ENCODE data around the gene PHACTR4. TPM values are rescaled to one million over a fixed set of nuclear protein-coding genes. Genes with fewer than 3 reads are reported as not detected.

PHACTR4 gene
- total and polyA plus RNA-seq, 2 of the 8 experiments (the other 6 are each of a cell fraction or from before 2014, with no cell fraction given): 23.7 to 57.8 TPM

GRCh38 chr1:28401760-28402159, 32.2 kb downstream of the PHACTR4 start:
- Histone ChIP-seq H3K79me1 (ENCODE audit: low read depth, low read length) (0 out of 2 replicates have a peak, but pooled peaks cover 3% of the 10 kb centered on the region), H3K4me3 (ENCODE audit: extremely low read depth in 1 of 4, insufficient read depth in 2 of 4, low read depth in 3 of 4, low read length in 4 of 4) (no peak overlapping the region), H4K20me1 (replicated peaks in 1 of 2; ENCODE audit: control insufficient read depth in 1 of 2, insufficient read depth in 2 of 2, low read length in 2 of 2) (peaks cover 0 to 2% of the 10 kb centered on the region in 2 experiments), H3K18ac (ENCODE audit: extremely low read depth, low read length) (no peak overlapping the region), H2BK12ac (ENCODE audit: low read depth, low read length) (no peak overlapping the region), H4K8ac (ENCODE audit: extremely low read depth, insufficient read depth, low read length) (no peak overlapping the region), H3K4me1 (replicated peaks in 1 of 4; ENCODE audit: control insufficient read depth in 3 of 4, insufficient read depth in 4 of 4, low read length in 3 of 4) (peaks cover 0 to 3% (median 1%) of the 10 kb centered on the region in 4 experiments; a peak in 2 of 7 replicates), H3K14ac (ENCODE audit: insufficient read length) (no peak overlapping the region), H3K9me3 (ENCODE audit: insufficient read depth in 2 of 2, low read depth in 1 of 2, low read length in 1 of 2) (no peaks in the 10 kb centered on the region), H2BK15ac (ENCODE audit: low read length) (no peak overlapping the region), H3K27ac (ENCODE audit: low read depth, low read length) (no peak overlapping the region), H3K4ac (replicated peaks; ENCODE audit: insufficient read length, low read depth, low read length) (no peak overlapping the region), H3K56ac (replicated peaks; ENCODE audit: insufficient read length, low read depth, low read length) (no peak overlapping the region), H3K79me2 (ENCODE audit: control insufficient read depth in 1 of 2, insufficient read depth in 2 of 2, low read length in 2 of 2) (peaks cover 0 to 42% of the 10 kb centered on the region in 2 experiments; a peak in 2 of 4 replicates), H2AFZ (ENCODE audit: low read length) (no peak overlapping the region), H2AK5ac (ENCODE audit: low read depth, low read length) (no peak overlapping the region), H3K9ac (replicated peaks in 1 of 4; ENCODE audit: extremely low read depth in 1 of 4, low read depth in 3 of 4, low read length in 3 of 4) (no peak overlapping the region), H3K23ac (ENCODE audit: insufficient read length) (no peak overlapping the region), H3K23me2 (ENCODE audit: low read depth, low read length) (no peaks in the 10 kb centered on the region), H4K5ac (ENCODE audit: insufficient read length, low read depth, low read length) (no peak overlapping the region), H3K27me3 (replicated peaks in 1 of 4; ENCODE audit: control insufficient read depth in 3 of 4, extremely low read depth in 1 of 4, insufficient read depth in 3 of 4, low read length in 3 of 4) (no peaks in the 10 kb centered on the region), H3K36me3 (ENCODE audit: control insufficient read depth in 2 of 4, insufficient read depth in 4 of 4, low read length in 3 of 4) (no peaks in the 10 kb centered on the region), H3K4me2 (ENCODE audit: insufficient read depth in 1 of 2, low read depth in 2 of 2, low read length in 2 of 2) (no peak overlapping the region), H2BK120ac (replicated peaks; ENCODE audit: low read depth, low read length) (no peak overlapping the region), H2BK20ac (ENCODE audit: low read length) (no peak overlapping the region), H2BK5ac (ENCODE audit: low read depth, low read length) (no peak overlapping the region), H4K91ac (replicated peaks; ENCODE audit: insufficient read length, low read length) (no peak overlapping the region)
- ChIA-PET POLR2A (ENCODE audit: partially characterized antibody) (interaction anchor here (0.7 to 1.0 kb wide), 3 partner anchors 31 to 110 kb away, joined by 3 to 5 read pairs (median 3); no protein-coding TSS in a partner anchor), CTCF (ENCODE audit: partially characterized antibody) (interaction anchor here (0.9 to 1.2 kb wide), 3 partner anchors 8 to 113 kb away, joined by 3 to 4 read pairs (median 3); no protein-coding TSS in a partner anchor)
- FAIRE-seq: no peak
- 95% methylated on average over 1 of the region's 1 CpG; no CpG with 5 or more reads in 1 of the 2 experiments for WGBS, 2 experiments (ENCODE audit: extremely low coverage in 1 of 2, insufficient coverage in 1 of 2, insufficient read length in 1 of 2, insufficient replicate concordance in 2 of 2, low coverage in 1 of 2, low lambda C conversion rate in 2 of 2, missing lambda C conversion rate in 1 of 2)
- DNase-seq (ENCODE audit: low read depth in 1 of 2, low spot score in 2 of 2): no peak
- TF ChIP-seq HDAC6 (IDR thresholded peaks at IDR 0.05; ENCODE audit: low read depth, low read length) (no peak), HDAC2 (IDR thresholded peaks at IDR 0.05; ENCODE audit: borderline replicate concordance in 1 of 2, low read depth in 2 of 2, low read length in 2 of 2) (no peak), KDM4A (IDR thresholded peaks at IDR 0.05; ENCODE audit: low read depth, low read length, severe bottlenecking) (no peak), YY1 (IDR thresholded peaks at IDR 0.05; ENCODE audit: low read depth, low read length) (no peak), GTF2F1 (IDR thresholded peaks at IDR 0.05; ENCODE audit: borderline replicate concordance, low read depth, low read length) (no peak), TBP (IDR thresholded peaks at IDR 0.05; ENCODE audit: low read depth, low read length) (no peak), CEBPB (IDR thresholded peaks at IDR 0.05; ENCODE audit: low read depth, low read length) (no peak), ZNF274 (IDR thresholded peaks at IDR 0.05; ENCODE audit: borderline replicate concordance, extremely low read depth, low read length) (no peak), JUND (IDR thresholded peaks at IDR 0.05; ENCODE audit: low read length) (no peak), CHD1 (IDR thresholded peaks at IDR 0.05; ENCODE audit: low read depth, low read length) (no peak), TEAD4 (IDR thresholded peaks at IDR 0.05; ENCODE audit: low read depth, low read length) (no peak), CTBP2 (IDR thresholded peaks at IDR 0.05; ENCODE audit: borderline replicate concordance, insufficient read depth, insufficient read length, low read length) (no peak), RAD21 (IDR thresholded peaks at IDR 0.05 in 1 of 2, conservative IDR thresholded peaks at IDR 0.05 in 1 of 2; ENCODE audit: low read depth in 2 of 2, low read length in 2 of 2) (no peak)

All from H1 (cell line).